HEK293 (cell line): ENCODE measurements around the gene PCLO.

Experiments used
- CTCF ChIA-PET: fragments of 350-600 bp; formaldehyde crosslinking; extraction: SDS; loops from one replicate; lab custom pipeline; 2021; ENCODE audit warnings: antibody characterized with exemption; lab: Yijun Ruan, JAX
- POLR2A ChIA-PET: fragments of 300-600 bp; formaldehyde crosslinking; extraction: SDS; loops from one replicate; lab custom pipeline; 2020; ENCODE audit warnings: antibody characterized with exemption, inconsistent platforms; lab: Yijun Ruan, JAX
- H3K27ac ChIP-seq: fragments of 200-500 bp; sonication (Bioruptor generic); 2 replicates; pipeline ENCODE4 v1.5.1; 2014; ENCODE audit warnings: low read depth, low read length, control low read depth, inconsistent platforms; ENCODE audit errors: extremely low read depth
- H3K36me3 ChIP-seq, 2 experiments: fragments of 200-500 bp in 1 of 2; sonication (Bioruptor generic) in 1 of 2; 1 replicate in 1 of 2; 2 replicates in 1 of 2; pipeline ENCODE4 v1.5.1; 2014 to 2017; ENCODE audit warnings: inconsistent platforms in 2 of 2, low read length in 2 of 2; ENCODE audit not compliant: control insufficient read depth in 2 of 2, insufficient read depth in 1 of 2
- H3K4me1 ChIP-seq: fragments of 200-500 bp; sonication (Bioruptor generic); 2 replicates; pipeline ENCODE4 v1.5.1; 2014; ENCODE audit warnings: mild to moderate bottlenecking, low read length, inconsistent platforms; ENCODE audit not compliant: control insufficient read depth, insufficient read depth
- H3K4me3 ChIP-seq: 2 replicates; pipeline ENCODE4 v1.5.1; 2011; ENCODE audit warnings: low read depth, mild to moderate bottlenecking, control low read depth, low read length, moderate library complexity
- H3K9me3 ChIP-seq: fragments of 200-500 bp; sonication (Bioruptor generic); 2 replicates; pipeline ENCODE4 v1.5.1; 2014; ENCODE audit warnings: low read depth, low read length, inconsistent platforms; ENCODE audit not compliant: control insufficient read depth, insufficient read depth
- GLI4 ChIP-seq: fragments of 450-650 bp; formaldehyde crosslinking; IDR thresholded peaks from 2 replicates; pipeline ENCODE4 v1.5.1; 2016; ENCODE audit warnings: missing biosample characterization, missing genetic modification characterization
- INSM2 ChIP-seq: fragments of 450-650 bp; formaldehyde crosslinking; IDR thresholded peaks from 2 replicates; pipeline ENCODE4 v1.5.1; 2016; ENCODE audit warnings: missing biosample characterization, missing genetic modification characterization
- KLF7 ChIP-seq: fragments of 450-650 bp; formaldehyde crosslinking; IDR thresholded peaks from 2 replicates; pipeline ENCODE4 v1.5.1; 2016; ENCODE audit warnings: missing biosample characterization, missing genetic modification characterization, borderline replicate concordance
- MYNN ChIP-seq: fragments of 450-650 bp; formaldehyde crosslinking; IDR thresholded peaks from 2 replicates; pipeline ENCODE4 v1.5.1; 2016; ENCODE audit warnings: missing biosample characterization, missing genetic modification characterization, borderline replicate concordance
- REPIN1 ChIP-seq: fragments of 450-650 bp; formaldehyde crosslinking; IDR thresholded peaks from 2 replicates; pipeline ENCODE4 v1.5.1; 2017; ENCODE audit warnings: missing biosample characterization, missing genetic modification characterization, low read depth
- SCRT2 ChIP-seq: fragments of 450-650 bp; formaldehyde crosslinking; IDR thresholded peaks from 2 replicates; pipeline ENCODE4 v1.5.1; 2016; ENCODE audit warnings: missing biosample characterization, missing genetic modification characterization
- ZBTB20 ChIP-seq: fragments of 450-650 bp; formaldehyde crosslinking; IDR thresholded peaks from 2 replicates; pipeline ENCODE4 v1.5.1; 2016; ENCODE audit warnings: missing biosample characterization, missing genetic modification characterization
- ZBTB21 ChIP-seq: fragments of 450-650 bp; formaldehyde crosslinking; IDR thresholded peaks from 2 replicates; pipeline ENCODE4 v1.5.1; 2017; ENCODE audit warnings: missing biosample characterization, missing genetic modification characterization
- ZBTB44 ChIP-seq: fragments of 450-650 bp; IDR thresholded peaks from 2 replicates; pipeline ENCODE4 v1.5.1; 2018; ENCODE audit warnings: missing biosample characterization, mild to moderate bottlenecking, missing genetic modification characterization
- ZBTB6 ChIP-seq: fragments of 450-650 bp; formaldehyde crosslinking; IDR thresholded peaks from 2 replicates; pipeline ENCODE4 v1.5.1; 2017; ENCODE audit warnings: missing biosample characterization, missing genetic modification characterization
- ZFHX2 ChIP-seq: fragments of 450-650 bp; formaldehyde crosslinking; conservative IDR thresholded peaks from 2 replicates; pipeline ENCODE4 v1.5.1; 2016; ENCODE audit warnings: missing biosample characterization, missing genetic modification characterization
- ZFP3 ChIP-seq: fragments of 450-650 bp; formaldehyde crosslinking; IDR thresholded peaks from 2 replicates; pipeline ENCODE4 v1.5.1; 2016; ENCODE audit warnings: low read depth, missing biosample characterization, missing genetic modification characterization
- ZNF10 ChIP-seq: fragments of 450-650 bp; formaldehyde crosslinking; IDR thresholded peaks from 2 replicates; pipeline ENCODE4 v1.5.1; 2017; ENCODE audit warnings: missing biosample characterization, missing genetic modification characterization
- ZNF19 ChIP-seq: fragments of 450-650 bp; formaldehyde crosslinking; IDR thresholded peaks from 2 replicates; pipeline ENCODE4; 2016; ENCODE audit warnings: missing biosample characterization, missing genetic modification characterization, low read depth
- ZNF211 ChIP-seq: fragments of 450-650 bp; formaldehyde crosslinking; IDR thresholded peaks from 2 replicates; pipeline ENCODE4 v1.5.1; 2016; ENCODE audit warnings: low read depth, missing biosample characterization, missing genetic modification characterization
- ZNF214 ChIP-seq: fragments of 450-650 bp; formaldehyde crosslinking; IDR thresholded peaks from 2 replicates; pipeline ENCODE4 v1.5.1; 2017; ENCODE audit warnings: missing biosample characterization, mild to moderate bottlenecking, missing genetic modification characterization, borderline replicate concordance
- ZNF394 ChIP-seq: fragments of 450-650 bp; formaldehyde crosslinking; IDR thresholded peaks from 2 replicates; pipeline ENCODE4 v1.5.1; 2016; ENCODE audit warnings: missing biosample characterization, missing genetic modification characterization, mild to moderate bottlenecking, moderate library complexity, borderline replicate concordance
- ZNF449 ChIP-seq: fragments of 450-650 bp; formaldehyde crosslinking; IDR thresholded peaks from 2 replicates; pipeline ENCODE4 v1.5.1; 2017; ENCODE audit warnings: missing biosample characterization, mild to moderate bottlenecking, missing genetic modification characterization, moderate library complexity
- ZNF473 ChIP-seq: fragments of 450-650 bp; formaldehyde crosslinking; IDR thresholded peaks from 2 replicates; pipeline ENCODE4 v1.5.1; 2017; ENCODE audit warnings: missing biosample characterization, missing genetic modification characterization
- ZNF549 ChIP-seq: fragments of 450-650 bp; IDR thresholded peaks from 2 replicates; pipeline ENCODE4 v1.5.1; 2018; ENCODE audit warnings: missing biosample characterization, missing genetic modification characterization, mild to moderate bottlenecking, inconsistent platforms, moderate library complexity
- ZNF629 ChIP-seq: fragments of 450-650 bp; formaldehyde crosslinking; IDR thresholded peaks from 2 replicates; pipeline ENCODE4 v1.5.1; 2017; ENCODE audit warnings: missing biosample characterization, missing genetic modification characterization
- ZNF670 ChIP-seq: fragments of 450-650 bp; formaldehyde crosslinking; IDR thresholded peaks from 2 replicates; pipeline ENCODE4 v1.5.1; 2016; ENCODE audit warnings: missing biosample characterization, missing genetic modification characterization, low read depth
- ZNF692 ChIP-seq: fragments of 450-650 bp; formaldehyde crosslinking; IDR thresholded peaks from 2 replicates; pipeline ENCODE4 v1.5.1; 2016; ENCODE audit warnings: missing biosample characterization, missing genetic modification characterization
- ZNF777 ChIP-seq: fragments of 450-650 bp; formaldehyde crosslinking; IDR thresholded peaks from 2 replicates; pipeline ENCODE4 v1.5.1; 2017; ENCODE audit warnings: missing biosample characterization, missing genetic modification characterization, borderline replicate concordance

Gene PCLO

GRCh38 chr7:82803411-82803810, 359.3 kb downstream of the PCLO start (continued):
- TF ChIP-seq ZNF692 (no peak), INSM2 (tag by site-specific recombination) (no peak), ZFHX2 (tag by site-specific recombination) (no peak), MYNN (tag by site-specific recombination) (no peak), ZNF394 (tag by site-specific recombination) (no peak), GLI4 (no peak), ZNF549 (tag by site-specific recombination) (no peak), ZNF10 (tag by site-specific recombination) (no peak), ZBTB44 (tag by site-specific recombination) (no peak), ZNF473 (tag by site-specific recombination) (no peak), ZNF214 (tag by site-specific recombination) (no peak), REPIN1 (no peak), ZNF19 (tag by site-specific recombination) (no peak), ZNF211 (tag by site-specific recombination) (no peak), ZNF670 (tag by site-specific recombination) (no peak)

- H3K27ac ChIP-seq: no peak overlapping the region
- H3K36me3 ChIP-seq: no peaks in the 10 kb centered on the region
- ChIA-PET POLR2A (no interaction called here), CTCF (interaction anchor here (1.3 to 1.7 kb wide), 2 partner anchors 19 to 21 kb away, joined by 4 to 5 read pairs; no protein-coding TSS in a partner anchor)
- no peaks in the 10 kb centered on the region for H3K9me3 ChIP-seq
- no peak overlapping the region for H3K4me3 ChIP-seq
- peak; percentile 40; the same call in 1 of the 2 replicates for TF ChIP-seq ZBTB20 (tag by site-specific recombination)
- no peak for TF ChIP-seq ZNF449 (tag by site-specific recombination)
- H3K4me1 ChIP-seq: peaks cover 2% of the 10 kb centered on the region; the same call in 1 of the 2 replicates
These were observed 372.6 kb downstream of the PCLO start for GRCh38 chr7:82789883-82790609.

GRCh38 chr7:82778021-82778420, 384.7 kb downstream of the PCLO start:
- CTCF ChIA-PET: no interaction called here
- no peaks in the 10 kb centered on the region for H3K4me1 ChIP-seq
- no peak overlapping the region for H3K27ac ChIP-seq
- H3K9me3 ChIP-seq: no peaks in the 10 kb centered on the region
- POLR2A ChIA-PET: no interaction called here
- no peak overlapping the region for H3K4me3 ChIP-seq
- H3K36me3 ChIP-seq: no peaks in the 10 kb centered on the region
- TF ChIP-seq ZNF473 (tag by site-specific recombination) (no peak), SCRT2 (tag by site-specific recombination) (no peak), KLF7 (tag by site-specific recombination) (no peak), ZNF777 (tag by site-specific recombination) (no peak), ZNF629 (tag by site-specific recombination) (no peak), ZBTB6 (tag by site-specific recombination) (no peak), ZNF214 (tag by site-specific recombination) (no peak), ZBTB21 (tag by site-specific recombination) (no peak), ZFP3 (tag by site-specific recombination) (no peak)
